Measurements from ENCODE around the gene AFF2. TPM values are rescaled to one million over a fixed set of nuclear protein-coding genes. Genes with fewer than 3 reads are reported as not detected.

The AFF2 gene
- total RNA-seq, 3 donors from 2014 or later = 4.6 to 41.0 (median 5.7) TPM

DNA sequence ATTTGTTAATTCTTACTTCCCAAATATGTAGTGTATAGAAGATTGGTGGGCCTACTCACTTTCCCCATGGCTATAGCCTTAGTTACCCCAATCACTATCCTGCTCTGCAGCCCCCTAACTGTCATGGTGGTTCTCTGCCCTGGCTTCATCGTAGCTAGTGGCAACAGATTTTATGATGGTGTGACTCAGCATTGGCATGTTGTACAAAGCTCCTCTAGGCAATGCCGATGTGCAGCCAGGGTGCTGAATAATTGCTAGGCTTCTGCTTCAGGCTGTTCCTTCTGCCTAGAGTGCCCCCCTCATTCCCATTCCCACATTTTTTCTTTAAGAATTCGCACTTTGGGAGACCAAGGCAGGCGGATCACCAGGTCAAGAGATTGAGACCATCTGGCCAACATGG, 35.2 kb downstream of the AFF2 start:
- Histone ChIP-seq H3K27me3 (peaks cover 0 to 7% of the 10 kb centered on the region in 2 donors), H3K4me1 (no peaks in the 10 kb centered on the region), H3K9me3 (no peaks in the 10 kb centered on the region), H3K27ac (no peak overlapping the region), H3K36me3 (no peaks in the 10 kb centered on the region), H3K4me3 (no peak overlapping the region)
- DNase-seq (ENCODE audit: low spot score in 2 of 2) = no peak
- intact Hi-C loops (cut with DNase I; ENCODE audit: low total_unique reads) = no loop called here
- TF ChIP-seq, protein P1, sequence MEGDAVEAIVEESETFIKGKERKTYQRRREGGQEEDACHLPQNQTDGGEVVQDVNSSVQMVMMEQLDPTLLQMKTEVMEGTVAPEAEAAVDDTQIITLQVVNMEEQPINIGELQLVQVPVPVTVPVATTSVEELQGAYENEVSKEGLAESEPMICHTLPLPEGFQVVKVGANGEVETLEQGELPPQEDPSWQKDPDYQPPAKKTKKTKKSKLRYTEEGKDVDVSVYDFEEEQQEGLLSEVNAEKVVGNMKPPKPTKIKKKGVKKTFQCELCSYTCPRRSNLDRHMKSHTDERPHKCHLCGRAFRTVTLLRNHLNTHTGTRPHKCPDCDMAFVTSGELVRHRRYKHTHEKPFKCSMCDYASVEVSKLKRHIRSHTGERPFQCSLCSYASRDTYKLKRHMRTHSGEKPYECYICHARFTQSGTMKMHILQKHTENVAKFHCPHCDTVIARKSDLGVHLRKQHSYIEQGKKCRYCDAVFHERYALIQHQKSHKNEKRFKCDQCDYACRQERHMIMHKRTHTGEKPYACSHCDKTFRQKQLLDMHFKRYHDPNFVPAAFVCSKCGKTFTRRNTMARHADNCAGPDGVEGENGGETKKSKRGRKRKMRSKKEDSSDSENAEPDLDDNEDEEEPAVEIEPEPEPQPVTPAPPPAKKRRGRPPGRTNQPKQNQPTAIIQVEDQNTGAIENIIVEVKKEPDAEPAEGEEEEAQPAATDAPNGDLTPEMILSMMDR (IDR thresholded peaks at IDR 0.05) = no peak
- TF ChIP-seq POLR2AphosphoS5 (IDR thresholded peaks at IDR 0.05) (no peak), POLR2A (IDR thresholded peaks at IDR 0.05) (no peak)

DNA sequence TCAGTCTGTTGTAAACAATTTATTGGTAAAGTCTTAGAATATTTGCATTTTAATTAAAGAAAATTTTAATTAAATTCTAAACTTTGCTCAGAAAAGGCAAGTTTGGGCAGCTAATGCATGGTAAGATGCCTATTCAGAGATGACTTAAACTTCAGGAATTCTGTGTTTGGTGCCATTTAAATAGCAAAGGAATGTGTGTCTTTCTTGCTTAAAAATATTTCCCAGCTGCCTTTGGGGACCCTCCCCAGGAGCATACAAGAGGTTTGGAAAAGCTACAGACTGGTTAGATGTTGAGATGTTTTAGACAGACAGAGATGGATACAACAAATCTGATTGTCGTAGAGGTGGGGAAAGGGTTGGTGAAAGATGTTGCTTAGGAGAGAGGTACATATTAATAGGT, 36.5 kb downstream of the AFF2 start:
- DNase-seq (ENCODE audit: low spot score in 2 of 2) = no peak
- Histone ChIP-seq H3K27ac (no peak overlapping the region), H3K4me1 (no peaks in the 10 kb centered on the region), H3K9me3 (no peaks in the 10 kb centered on the region), H3K4me3 (no peak overlapping the region), H3K27me3 (peaks cover 0 to 7% of the 10 kb centered on the region in 2 donors), H3K36me3 (no peaks in the 10 kb centered on the region)
- intact Hi-C loops (cut with DNase I; ENCODE audit: low total_unique reads) = no loop called here
- no peak for TF ChIP-seq POLR2AphosphoS5 (IDR thresholded peaks at IDR 0.05)
- no peak for TF ChIP-seq POLR2A (IDR thresholded peaks at IDR 0.05)
- TF ChIP-seq, protein P1 (IDR thresholded peaks at IDR 0.05) = no peak

DNA sequence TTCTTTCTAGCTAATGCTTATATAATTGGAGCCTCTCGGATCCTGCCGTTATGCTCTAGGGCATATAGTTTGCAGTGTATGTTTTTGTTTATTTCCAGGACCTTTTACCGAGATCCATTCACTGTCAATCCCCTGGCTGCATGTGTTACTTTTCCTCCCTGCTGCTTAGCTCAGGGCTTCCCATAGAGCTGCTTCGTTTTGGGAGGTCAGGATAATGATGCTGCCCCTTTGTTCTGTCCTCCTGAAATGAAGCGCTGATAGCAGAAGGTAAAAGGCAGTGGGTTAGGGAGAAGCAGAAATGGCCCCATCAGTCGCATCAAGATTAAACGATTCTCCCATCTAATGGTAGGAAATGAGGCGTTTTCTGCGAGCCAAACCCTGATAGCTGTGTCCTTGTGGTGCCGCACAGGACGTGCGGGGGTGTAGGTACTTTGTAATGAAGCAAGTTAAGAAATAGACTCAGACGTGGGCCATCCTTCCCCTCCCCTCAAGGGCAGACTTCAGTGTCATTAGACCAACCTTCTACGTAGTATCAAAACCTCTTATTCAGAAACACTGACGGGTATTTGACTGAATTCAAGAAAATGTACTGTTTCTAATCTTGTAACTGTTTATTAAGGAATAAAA, 37.3 kb downstream of the AFF2 start:
- Histone ChIP-seq H3K27me3 (peaks cover 0 to 10% of the 10 kb centered on the region in 2 donors), H3K4me3 (no peak overlapping the region), H3K9me3 (no peaks in the 10 kb centered on the region), H3K27ac (no peak overlapping the region), H3K4me1 (no peaks in the 10 kb centered on the region), H3K36me3 (no peaks in the 10 kb centered on the region)
- no peak for TF ChIP-seq POLR2AphosphoS5 (IDR thresholded peaks at IDR 0.05)
- TF ChIP-seq, protein P1 (IDR thresholded peaks at IDR 0.05) = no peak
- TF ChIP-seq POLR2A (IDR thresholded peaks at IDR 0.05) = no peak
- intact Hi-C loops (cut with DNase I; ENCODE audit: low total_unique reads) = no loop called here
- no peak for DNase-seq (ENCODE audit: low spot score in 2 of 2)

DNA sequence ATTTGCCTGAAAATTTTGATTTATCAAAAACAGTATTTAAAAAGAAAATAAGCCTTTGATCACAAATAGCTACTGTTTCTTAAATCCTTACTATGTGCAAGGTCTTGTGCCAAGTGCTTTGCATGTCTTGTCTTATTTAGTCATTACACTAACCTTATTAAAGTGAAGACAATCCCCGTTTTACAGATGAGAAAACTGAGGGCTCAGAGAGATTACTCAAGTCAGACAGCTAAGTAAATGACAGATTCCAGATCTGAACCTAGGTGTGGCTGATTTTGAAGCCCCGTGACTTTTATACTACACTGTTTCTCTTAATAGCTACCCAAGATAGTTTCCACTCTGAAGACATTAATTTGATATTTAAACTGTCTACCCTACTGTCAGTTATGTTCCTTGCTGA, 38.2 kb downstream of the AFF2 start:
- intact Hi-C loops (cut with DNase I; ENCODE audit: low total_unique reads) = no loop called here
- no peaks in the 10 kb centered on the region for H3K9me3 ChIP-seq
- H3K4me1 ChIP-seq = no peaks in the 10 kb centered on the region
- no peak overlapping the region for H3K4me3 ChIP-seq
- DNase-seq (ENCODE audit: low spot score in 2 of 2) = no peak
- no peak overlapping the region for H3K27ac ChIP-seq
- no peak for TF ChIP-seq POLR2AphosphoS5 (IDR thresholded peaks at IDR 0.05)
- TF ChIP-seq, protein P1 (IDR thresholded peaks at IDR 0.05) = no peak
- no peak for TF ChIP-seq POLR2A (IDR thresholded peaks at IDR 0.05)
- H3K27me3 ChIP-seq = peaks cover 0 to 12% of the 10 kb centered on the region in 2 donors
- no peaks in the 10 kb centered on the region for H3K36me3 ChIP-seq

DNA sequence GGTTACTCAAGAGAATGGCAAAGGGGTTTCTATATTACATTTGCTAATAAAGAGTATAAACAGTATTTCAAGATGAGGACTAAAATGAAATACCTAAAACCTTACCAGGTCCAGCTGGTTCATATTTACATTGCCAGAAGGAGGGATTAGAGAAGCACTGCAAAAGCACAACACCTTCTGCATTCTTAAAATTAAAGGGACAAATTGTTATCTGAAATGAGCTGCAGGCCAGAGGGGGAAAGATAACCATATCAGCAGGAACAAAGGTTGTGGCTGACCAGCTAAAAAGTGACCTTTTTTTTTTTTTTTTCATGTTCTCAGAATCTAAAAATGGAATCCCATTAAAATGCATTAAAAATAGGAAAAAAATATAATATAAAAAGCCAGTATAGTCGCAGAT, 39.7 kb downstream of the AFF2 start:
- no peaks in the 10 kb centered on the region for H3K4me1 ChIP-seq
- no peak for DNase-seq (ENCODE audit: low spot score in 2 of 2)
- no peak overlapping the region for H3K4me3 ChIP-seq
- H3K9me3 ChIP-seq = no peaks in the 10 kb centered on the region
- intact Hi-C loops (cut with DNase I; ENCODE audit: low total_unique reads) = no loop called here
- no peak for TF ChIP-seq POLR2AphosphoS5 (IDR thresholded peaks at IDR 0.05)
- no peak for TF ChIP-seq POLR2A (IDR thresholded peaks at IDR 0.05)
- TF ChIP-seq, protein P1 (IDR thresholded peaks at IDR 0.05) = no peak
- no peak overlapping the region for H3K27ac ChIP-seq
- H3K27me3 ChIP-seq = peaks cover 0 to 18% of the 10 kb centered on the region in 2 donors
- no peaks in the 10 kb centered on the region for H3K36me3 ChIP-seq
